ENCODE results near the gene GALNT11.
"Not testable (repeated sequence)": the region's sequence is repeated elsewhere in the genome, so short reads cannot be mapped to it uniquely, and the experiment has no call there.

GALNT11 gene

GRCh38 chr7:152025077-152025936 is at the start of gene GALNT11:
TSS of gene GALNT11 (plus strand) at chr7:152025674. CDS start at chr7:152094228, 68,554 bp downstream.
- peak; percentile 95 for DNase-seq

GRCh38 chr7:151978616-151979015 is 46.9 kb upstream of the GALNT11 start:
- no peak for DNase-seq

GRCh38 chr7:151981223-151981622 is 44.3 kb upstream of the GALNT11 start:
- no peak for DNase-seq

GRCh38 chr7:151982806-151983205 is 42.7 kb upstream of the GALNT11 start:
- no peak for DNase-seq

GRCh38 chr7:151984612-151985011 is 40.9 kb upstream of the GALNT11 start:
- DNase-seq: no peak

- DNase-seq: no peak
Measured at GRCh38 chr7:151987748-151988529, 37.5 kb upstream of the GALNT11 start.

DNA sequence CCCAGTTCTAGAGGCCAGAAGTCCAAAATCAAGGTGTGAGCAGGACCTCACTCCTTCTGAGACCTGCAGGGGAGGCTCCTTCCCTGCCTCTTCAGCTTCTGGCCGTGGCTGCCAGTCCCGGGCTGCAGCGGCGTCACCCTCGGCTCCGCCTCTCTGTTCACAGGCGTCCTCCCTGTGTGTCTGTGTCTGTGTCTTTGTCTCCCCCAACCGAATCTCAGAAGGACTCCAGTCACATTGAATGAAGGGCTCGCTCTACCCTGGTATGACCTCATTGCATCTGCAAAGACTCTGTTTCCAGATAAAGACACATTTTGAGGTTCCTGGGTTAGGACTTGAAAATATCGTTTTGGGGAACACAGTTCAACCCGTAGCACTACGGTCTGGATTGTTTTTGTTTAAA is 33.1 kb upstream of the GALNT11 start:
- DNase-seq: peak; percentile 70

DNA sequence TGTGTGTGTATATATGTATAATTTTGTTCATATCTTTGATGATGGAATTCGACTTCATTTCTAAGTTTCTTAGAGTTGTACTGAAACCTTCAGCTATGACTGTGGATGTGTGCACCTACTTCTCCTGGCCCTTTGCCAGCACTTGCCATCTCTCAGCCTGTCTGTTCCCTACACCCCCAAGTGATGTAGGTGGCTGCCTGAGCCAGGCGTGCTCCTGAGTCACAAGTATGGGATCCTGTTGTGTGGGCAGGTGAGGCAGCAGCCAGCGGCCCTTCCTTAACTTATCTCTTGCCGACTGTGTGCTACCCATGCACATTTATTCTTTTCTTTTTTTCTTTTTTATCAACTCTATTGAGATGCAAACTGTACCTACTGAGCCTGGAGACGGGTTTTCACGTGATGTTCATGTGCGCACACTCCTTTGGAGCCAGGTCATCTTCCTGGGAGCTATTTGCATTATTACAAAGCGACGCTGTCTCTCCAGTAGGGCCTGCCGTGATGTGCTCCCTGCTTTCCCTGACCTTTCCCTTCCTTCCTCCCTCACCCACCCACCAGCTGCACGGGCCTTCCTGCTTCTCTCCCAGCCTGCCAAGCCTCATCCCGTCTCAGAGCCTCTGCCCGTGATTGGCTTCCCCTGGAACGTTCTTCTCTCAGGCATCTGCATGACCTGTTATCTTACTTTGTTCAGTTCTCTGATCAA is 31.3 kb upstream of the GALNT11 start:
- DNase-seq: peak; percentile 59

DNA sequence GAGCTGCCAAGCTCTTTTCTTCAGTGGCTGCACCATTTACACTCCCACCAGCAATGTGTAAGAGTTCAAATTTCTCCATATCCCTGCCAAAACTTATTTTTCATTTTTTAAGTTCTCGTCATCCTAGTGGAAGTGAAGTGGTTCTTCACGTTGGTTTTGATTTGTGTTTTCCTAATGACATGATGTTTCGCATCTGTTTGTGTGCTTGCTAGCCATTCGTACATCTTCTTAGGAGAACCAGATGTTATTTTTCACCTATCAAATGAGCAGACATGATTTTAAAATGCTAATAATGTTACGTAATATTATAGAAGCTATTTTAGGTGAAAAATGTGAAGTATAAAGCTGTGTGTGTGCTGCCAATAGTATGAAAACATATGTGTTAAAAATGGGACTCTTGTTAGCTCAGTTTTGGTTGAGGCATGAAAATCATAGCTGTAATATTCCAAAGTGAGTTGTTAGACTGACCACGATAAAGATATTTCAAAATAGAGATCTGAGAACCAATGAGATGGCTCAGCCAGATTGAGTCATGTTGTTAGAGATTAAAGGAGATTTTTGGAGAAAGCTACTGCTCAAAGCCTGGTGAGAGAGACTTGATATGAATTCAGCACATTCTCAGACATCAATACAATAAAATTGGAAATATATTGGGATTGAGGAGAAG is 25.9 kb upstream of the GALNT11 start:
- no peak for DNase-seq

- DNase-seq: no peak
Measured at GRCh38 chr7:152000191-152000590, 25.3 kb upstream of the GALNT11 start.

DNA sequence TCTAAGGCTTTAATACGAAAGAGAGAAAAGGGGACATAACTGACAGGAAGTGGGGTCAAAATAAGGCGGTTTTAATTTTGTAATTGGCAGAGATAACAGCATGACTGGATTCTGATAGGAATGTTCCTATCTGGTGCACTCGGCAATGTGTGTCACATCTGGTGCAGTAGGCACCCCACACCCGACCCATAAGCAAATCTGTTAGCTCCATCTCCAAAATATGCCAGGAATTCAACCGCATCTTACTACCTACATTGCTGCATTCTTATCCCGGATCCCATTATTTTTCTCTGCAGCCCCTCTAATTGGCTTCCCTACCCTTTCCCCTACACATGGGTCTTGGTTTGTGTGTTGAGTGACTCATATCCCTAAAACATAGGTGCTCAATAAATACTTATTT is 19.1 kb upstream of the GALNT11 start:
- DNase-seq: no peak

DNA sequence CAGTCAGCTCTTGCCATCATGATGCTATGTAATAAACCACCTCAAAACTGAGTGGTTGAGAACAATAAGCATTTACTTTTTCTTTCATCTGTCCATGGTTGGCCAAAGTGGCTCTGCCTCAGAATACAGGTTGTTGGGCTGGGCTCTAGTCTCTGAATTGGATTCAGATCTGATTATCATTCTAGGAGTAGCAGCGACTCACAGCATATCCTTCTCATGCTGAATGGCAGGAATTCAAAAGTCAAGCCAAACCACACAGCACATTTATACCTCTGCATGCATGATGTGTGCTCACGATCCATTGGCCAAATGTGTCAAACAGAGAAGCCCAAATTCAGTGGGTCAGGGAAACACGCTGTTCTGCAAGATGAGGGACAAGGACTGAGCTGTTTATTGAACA is 13.6 kb upstream of the GALNT11 start:
- DNase-seq: no peak

GRCh38 chr7:152013230-152013629 is 12.2 kb upstream of the GALNT11 start:
- no peak for DNase-seq

DNA sequence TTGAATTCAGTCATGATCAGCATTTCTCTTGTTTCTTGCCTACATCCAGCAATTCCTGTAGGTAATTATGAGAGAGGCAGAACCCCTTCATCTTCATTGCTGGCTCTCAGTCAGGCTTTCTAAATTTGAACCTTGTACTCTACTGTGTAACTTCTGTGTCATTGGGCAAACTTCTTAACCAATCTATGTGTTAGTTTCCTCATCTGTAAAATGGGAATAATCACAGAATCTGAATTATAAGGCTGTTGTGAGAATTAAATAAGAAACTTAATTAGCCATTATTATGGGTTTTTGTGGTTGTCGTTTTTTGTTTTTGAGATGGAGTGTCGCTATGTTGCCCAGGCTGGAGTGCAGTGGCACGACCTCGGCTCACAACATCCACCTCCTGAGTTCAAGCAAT is 11.5 kb upstream of the GALNT11 start:
- DNase-seq: no peak

GRCh38 chr7:152014722-152015121 is 10.8 kb upstream of the GALNT11 start:
- DNase-seq: no peak

- no peak for DNase-seq
Measured at GRCh38 chr7:152015600-152015999, 9.9 kb upstream of the GALNT11 start.

DNA sequence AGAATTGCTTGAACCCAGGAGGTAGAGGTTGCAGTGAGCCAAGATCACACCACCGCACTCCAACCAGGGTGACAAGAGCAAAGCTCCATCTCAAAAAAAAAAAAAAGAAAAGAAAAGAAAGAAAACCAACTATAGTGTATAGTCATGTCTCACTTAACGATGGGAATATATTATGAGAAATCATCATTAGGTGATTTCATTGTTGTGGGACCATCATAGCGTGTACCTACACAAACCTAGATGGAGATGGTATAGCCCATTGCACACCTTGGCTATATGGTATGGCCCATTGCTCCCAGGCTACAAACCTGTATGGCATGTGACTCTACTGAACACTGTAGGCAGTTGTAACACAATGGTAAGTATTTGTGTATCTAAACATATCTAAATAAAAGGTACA is 8.5 kb upstream of the GALNT11 start:
- no peak for DNase-seq

DNA sequence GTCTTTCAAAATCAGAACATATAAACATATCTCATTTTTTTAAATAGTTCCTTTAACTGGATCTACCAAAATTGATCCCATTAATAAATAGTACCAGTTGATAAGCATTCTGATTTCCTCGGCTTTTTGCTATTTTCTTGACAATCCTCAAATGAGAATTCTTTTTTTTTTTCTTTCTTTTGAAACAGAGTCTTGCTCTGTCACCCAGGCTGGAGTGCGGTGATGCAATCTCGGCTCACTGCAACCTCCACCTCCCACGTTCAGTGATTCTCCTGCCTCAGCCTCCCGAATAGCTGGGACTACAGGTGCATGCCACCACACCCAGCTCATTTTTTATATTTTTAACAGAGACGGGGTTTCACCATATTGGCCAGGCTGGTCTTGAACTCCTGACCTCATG is 7.8 kb upstream of the GALNT11 start:
- DNase-seq: not testable (repeated sequence)

DNA sequence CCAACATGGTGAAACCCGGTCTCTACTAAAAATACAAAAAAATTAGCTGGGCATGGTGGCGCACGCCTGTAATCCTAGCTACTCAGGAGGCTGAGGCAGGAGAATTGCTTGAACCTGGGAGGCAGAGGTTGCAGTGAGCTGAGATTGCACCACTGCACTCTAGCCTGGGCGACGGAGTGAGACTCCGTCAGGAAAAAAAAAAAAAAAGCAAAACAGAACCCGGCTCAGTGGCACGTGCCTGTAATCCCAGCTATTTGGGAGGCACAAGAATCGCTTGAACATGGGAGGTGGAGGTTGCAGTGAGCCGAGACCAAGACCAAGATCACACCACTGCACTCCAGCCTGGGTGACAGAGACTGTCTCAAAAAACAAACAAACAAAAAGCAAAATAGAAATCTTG is 3.7 kb upstream of the GALNT11 start:
- not testable (repeated sequence) for DNase-seq

GRCh38 chr7:152025937-152026890 is 740 bp downstream of the GALNT11 start:
- no peak for DNase-seq

GRCh38 chr7:152027491-152028365 is 2.3 kb downstream of the GALNT11 start:
- peak; percentile 66 for DNase-seq
